Measurements from ENCODE around the gene DGKD. TPM values are rescaled to one million over a fixed set of nuclear protein-coding genes. Genes with fewer than 3 reads are reported as not detected.
"Not testable (repeated sequence)": the region's sequence is repeated elsewhere in the genome, so short reads cannot be mapped to it uniquely, and the experiment has no call there.

DGKD gene
- total RNA-seq, 4 donors from 2014 or later = 67.7 to 195 (median 125) TPM

DNA sequence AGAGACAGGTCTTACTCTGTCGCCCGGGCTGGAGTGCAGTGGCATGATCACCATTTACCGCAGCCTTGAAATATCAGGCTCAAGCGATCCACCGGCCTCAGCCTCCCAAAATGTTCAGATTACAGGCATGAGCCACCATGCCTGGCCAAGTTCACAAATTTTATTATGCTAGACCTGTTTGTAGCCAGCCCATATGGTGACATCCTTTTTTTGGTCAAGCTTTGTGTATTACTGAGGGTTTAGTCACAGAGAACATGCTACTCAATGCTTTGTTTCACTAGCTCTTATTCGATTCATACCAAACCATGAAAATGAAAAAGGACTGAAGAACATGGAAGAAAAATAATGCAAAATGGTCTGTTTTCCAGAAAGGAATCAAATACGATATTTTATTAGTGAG lies 41.4 kb downstream of the DGKD start:
- Histone ChIP-seq H3K27ac (no peak overlapping the region), H3K9me3 (no peaks in the 10 kb centered on the region), H3K4me1 (peaks cover 0 to 10% (median 0%) of the 10 kb centered on the region in 4 donors), H3K36me3 (peaks cover 0 to 20% (median 0%) of the 10 kb centered on the region in 3 donors), H3K4me3 (no peak overlapping the region), H3K27me3 (no peaks in the 10 kb centered on the region)
- DNase-seq = no peak
- TF ChIP-seq POLR2A (IDR thresholded peaks at IDR 0.05) = no peak
- TF ChIP-seq, protein P1, sequence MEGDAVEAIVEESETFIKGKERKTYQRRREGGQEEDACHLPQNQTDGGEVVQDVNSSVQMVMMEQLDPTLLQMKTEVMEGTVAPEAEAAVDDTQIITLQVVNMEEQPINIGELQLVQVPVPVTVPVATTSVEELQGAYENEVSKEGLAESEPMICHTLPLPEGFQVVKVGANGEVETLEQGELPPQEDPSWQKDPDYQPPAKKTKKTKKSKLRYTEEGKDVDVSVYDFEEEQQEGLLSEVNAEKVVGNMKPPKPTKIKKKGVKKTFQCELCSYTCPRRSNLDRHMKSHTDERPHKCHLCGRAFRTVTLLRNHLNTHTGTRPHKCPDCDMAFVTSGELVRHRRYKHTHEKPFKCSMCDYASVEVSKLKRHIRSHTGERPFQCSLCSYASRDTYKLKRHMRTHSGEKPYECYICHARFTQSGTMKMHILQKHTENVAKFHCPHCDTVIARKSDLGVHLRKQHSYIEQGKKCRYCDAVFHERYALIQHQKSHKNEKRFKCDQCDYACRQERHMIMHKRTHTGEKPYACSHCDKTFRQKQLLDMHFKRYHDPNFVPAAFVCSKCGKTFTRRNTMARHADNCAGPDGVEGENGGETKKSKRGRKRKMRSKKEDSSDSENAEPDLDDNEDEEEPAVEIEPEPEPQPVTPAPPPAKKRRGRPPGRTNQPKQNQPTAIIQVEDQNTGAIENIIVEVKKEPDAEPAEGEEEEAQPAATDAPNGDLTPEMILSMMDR (IDR thresholded peaks at IDR 0.05) = no peak

DNA sequence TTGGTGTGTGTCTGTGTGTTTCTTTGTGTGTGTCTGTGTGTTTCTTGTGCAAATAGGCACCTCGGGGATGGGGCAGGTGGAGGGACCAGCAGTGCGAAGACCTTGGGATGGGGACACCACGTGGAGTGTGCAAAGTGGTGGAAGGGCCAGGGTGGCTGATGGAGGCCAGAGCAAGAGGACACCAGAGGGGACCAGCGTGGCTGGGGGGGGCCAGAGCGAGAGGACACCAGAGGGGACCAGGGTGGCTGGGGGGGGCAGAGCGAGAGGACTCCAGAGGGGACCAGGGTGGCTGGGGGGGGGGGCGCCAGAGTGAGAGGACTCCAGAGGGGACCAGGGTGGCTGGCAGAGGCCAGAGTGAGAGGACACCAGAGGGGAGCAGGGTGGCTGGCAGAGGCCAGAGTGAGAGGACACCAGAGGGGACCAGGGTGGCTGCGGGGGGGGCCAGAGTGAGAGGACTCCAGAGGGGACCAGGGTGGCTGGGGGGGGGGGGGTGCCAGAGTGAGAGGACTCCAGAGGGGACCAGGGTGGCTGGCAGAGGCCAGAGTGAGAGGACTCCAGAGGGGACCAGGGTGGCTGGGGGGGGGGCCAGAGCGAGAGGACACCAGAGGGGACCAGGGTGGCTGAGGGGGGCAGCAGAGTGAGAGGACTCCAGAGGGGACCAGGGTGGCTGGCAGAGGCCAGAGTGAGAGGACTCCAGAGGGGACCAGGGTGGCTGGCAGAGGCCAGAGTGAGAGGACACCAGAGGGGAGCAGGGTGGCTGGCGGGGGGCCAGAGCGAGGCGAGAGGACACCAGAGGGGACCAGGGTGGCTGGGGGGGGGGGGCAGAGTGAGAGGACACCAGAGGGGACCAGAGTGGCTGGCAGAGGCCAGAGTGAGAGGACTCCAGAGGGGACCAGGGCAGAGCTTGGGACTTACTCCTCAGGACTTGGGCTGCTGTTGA lies 42.7 kb downstream of the DGKD start:
- H3K9me3 ChIP-seq, H3K27me3 ChIP-seq, H3K4me1 ChIP-seq, H3K27ac ChIP-seq, H3K4me3 ChIP-seq: not testable (repeated sequence)
- peaks cover 0 to 16% (median 0%) of the 10 kb centered on the region in 3 donors for H3K36me3 ChIP-seq
- DNase-seq = peak in 1 of 3 donors; percentile 39

DNA sequence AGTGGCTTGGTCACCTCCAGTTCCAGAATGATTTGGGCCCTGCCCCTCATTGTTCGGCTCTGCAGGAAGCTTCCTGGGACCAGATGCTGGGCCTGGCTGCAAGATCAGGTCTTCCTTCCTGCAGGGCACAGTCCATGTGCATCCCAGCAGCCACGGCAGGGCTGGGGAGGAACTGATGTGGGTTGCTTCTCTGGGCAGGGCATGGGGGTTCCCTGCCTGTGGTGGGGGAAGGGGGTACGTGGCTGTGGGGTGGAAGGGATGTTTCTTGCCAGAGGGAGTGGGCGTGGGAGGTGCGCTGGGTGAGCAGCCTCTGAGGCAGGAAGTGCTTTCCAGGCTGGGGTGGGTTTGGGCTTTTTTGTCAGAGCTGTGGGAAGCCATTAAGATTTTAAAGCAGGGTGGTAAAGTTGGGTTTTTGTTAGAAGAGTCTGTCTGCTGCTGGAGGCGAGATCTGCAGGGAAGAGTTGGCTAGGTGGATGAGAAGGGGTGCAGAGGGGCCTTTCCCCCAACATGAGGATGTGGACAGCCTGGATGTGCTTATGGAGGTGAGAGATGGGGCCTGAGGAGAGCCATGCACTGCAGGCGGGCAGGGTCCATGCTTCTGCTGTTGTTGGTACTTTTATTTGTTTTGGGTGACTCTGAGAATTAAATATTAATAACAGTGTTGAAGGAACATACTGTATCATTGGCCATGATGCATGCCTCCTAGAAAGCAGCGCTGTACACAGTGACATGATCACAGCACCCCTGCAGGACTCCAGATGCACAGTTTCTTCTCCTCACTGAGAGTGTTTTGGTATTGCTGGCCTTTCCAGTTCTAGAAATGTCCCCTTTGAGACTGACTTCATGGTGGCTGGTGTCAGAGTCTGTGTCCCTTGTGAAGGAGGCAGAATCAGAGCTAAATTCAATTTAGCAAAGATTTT lies 45.3 kb downstream of the DGKD start:
- Histone ChIP-seq H3K4me3 (no peak overlapping the region), H3K27me3 (no peaks in the 10 kb centered on the region), H3K9me3 (no peaks in the 10 kb centered on the region), H3K27ac (peak overlapping the region in 2 of 4 donors; percentile 4 to 17), H3K4me1 (peaks cover 0 to 14% (median 0%) of the 10 kb centered on the region in 4 donors), H3K36me3 (peaks cover 0 to 13% (median 0%) of the 10 kb centered on the region in 3 donors)
- TF ChIP-seq, protein P1 (IDR thresholded peaks at IDR 0.05) = no peak
- TF ChIP-seq POLR2A (IDR thresholded peaks at IDR 0.05) = no peak
- DNase-seq = peak in 1 of 3 donors; percentile 47

DNA sequence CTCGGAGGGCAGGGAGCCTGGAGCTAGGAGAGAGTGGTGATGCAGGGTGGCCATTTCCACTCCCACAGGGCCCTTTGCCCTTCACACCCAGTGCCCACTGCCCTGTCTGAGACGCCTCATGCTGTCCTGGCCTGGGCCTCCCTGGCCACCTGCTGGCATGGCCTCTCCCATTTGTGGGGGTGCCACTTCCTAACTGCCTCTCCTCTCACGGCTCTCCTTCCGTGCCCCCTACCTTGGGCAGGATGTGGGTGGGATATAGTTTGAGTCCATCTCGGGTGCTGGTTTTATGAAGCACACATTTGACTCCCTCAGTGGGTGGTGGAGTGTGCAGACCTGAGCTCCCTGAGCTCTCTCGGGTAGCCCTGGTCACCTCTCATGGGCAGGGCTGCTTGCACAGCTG lies 46.0 kb downstream of the DGKD start:
- Histone ChIP-seq H3K36me3 (peaks cover 0 to 10% (median 0%) of the 10 kb centered on the region in 3 donors), H3K9me3 (no peaks in the 10 kb centered on the region), H3K27me3 (no peaks in the 10 kb centered on the region), H3K27ac (peak overlapping the region in 1 of 4 donors; percentile 4), H3K4me1 (peaks cover 0 to 14% (median 0%) of the 10 kb centered on the region in 4 donors), H3K4me3 (no peak overlapping the region)
- TF ChIP-seq POLR2A (IDR thresholded peaks at IDR 0.05) = no peak
- TF ChIP-seq, protein P1 (IDR thresholded peaks at IDR 0.05) = no peak
- DNase-seq = peak in 1 of 3 donors; percentile 46

DNA sequence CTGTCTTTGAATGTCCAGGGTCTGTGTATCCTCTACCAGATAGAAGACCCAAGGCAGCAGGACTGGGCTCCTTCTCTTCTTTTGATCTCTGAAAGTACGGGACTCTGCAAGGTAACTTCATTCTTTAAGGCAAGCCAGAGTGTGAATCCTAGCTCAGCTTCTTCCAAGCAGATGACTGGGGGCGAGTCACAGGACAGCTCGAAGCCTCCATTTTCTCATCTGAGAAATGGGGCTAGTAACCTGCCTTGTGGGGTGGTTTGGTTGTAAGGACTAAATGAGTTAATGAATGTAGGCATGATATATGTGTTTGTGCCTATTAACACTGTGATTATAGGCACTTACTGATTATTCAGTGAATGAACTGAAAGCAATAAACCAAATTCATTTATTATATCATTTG lies 46.7 kb downstream of the DGKD start:
- peaks cover 0 to 14% (median 0%) of the 10 kb centered on the region in 4 donors for H3K4me1 ChIP-seq
- H3K4me3 ChIP-seq = no peak overlapping the region
- peak in 1 of 3 donors; percentile 6 for DNase-seq
- peaks cover 0 to 7% (median 0%) of the 10 kb centered on the region in 3 donors for H3K36me3 ChIP-seq
- H3K27ac ChIP-seq = no peak overlapping the region
- no peaks in the 10 kb centered on the region for H3K27me3 ChIP-seq
- H3K9me3 ChIP-seq = no peaks in the 10 kb centered on the region
- TF ChIP-seq, protein P1 (IDR thresholded peaks at IDR 0.05) = no peak
- TF ChIP-seq POLR2A (IDR thresholded peaks at IDR 0.05) = no peak

All from Peyer's patch (tissue), 4 donors.